ENCODE measurements around the gene ADPRH.
A peak's percentile ranks its signal among the peaks of the same experiment; 100 is the strongest.

ADPRH gene

DNA sequence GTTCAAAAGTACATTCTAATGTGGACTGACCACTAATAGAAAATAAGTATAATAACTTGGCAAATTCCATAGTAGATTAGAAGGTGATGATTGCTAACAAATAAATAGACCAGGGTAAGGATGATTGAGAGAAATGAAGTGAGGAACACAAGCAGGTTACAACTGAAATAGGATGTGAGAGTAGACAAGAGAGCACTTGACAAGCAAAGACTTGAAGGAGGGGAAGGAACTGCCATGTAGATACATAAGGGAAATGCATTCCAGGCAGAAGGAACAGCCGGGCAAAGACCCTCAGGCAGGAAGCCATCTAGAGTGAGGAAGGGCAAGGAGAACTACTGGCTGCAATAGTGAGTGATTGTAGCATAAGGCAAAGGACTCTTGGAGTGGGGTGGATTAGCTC, 23.4 kb downstream of the ADPRH start:
- H3K4me2 ChIP-seq (ENCODE audit: low read length): peak overlapping the region; percentile 43
- H2AFZ ChIP-seq (ENCODE audit: low read depth, low read length): no peak overlapping the region
- no peaks in the 10 kb centered on the region for H4K20me1 ChIP-seq (ENCODE audit: insufficient read depth, low read length)
- H3K9ac ChIP-seq (ENCODE audit: low read length): peak overlapping the region; percentile 3; the same call in 1 of the 2 replicates
- H3K4me3 ChIP-seq (ENCODE audit: low read length): no peak overlapping the region
- no peaks in the 10 kb centered on the region for H3K9me3 ChIP-seq (ENCODE audit: insufficient read depth, low read length)
- no peaks in the 10 kb centered on the region for H3K27me3 ChIP-seq (ENCODE audit: low read depth, low read length)
- H3K4me1 ChIP-seq (ENCODE audit: low read length): peaks cover 60% of the 10 kb centered on the region
- no peaks in the 10 kb centered on the region for H3K36me3 ChIP-seq (replicated peaks; ENCODE audit: low read depth, low read length)
- H3K79me2 ChIP-seq (ENCODE audit: low read length): peaks cover 15% of the 10 kb centered on the region
- TF ChIP-seq CTCF (IDR thresholded peaks at IDR 0.05; ENCODE audit: low read depth, low read length): no peak
- no peak for TF ChIP-seq EZH2phosphoT487 (IDR thresholded peaks at IDR 0.05; ENCODE audit: low read depth)
- peak overlapping the region; percentile 33 for H3K27ac ChIP-seq (ENCODE audit: low read length)

- peaks cover 38% of the 10 kb centered on the region for H3K4me1 ChIP-seq (ENCODE audit: low read length)
- peaks cover 8% of the 10 kb centered on the region for H3K79me2 ChIP-seq (ENCODE audit: low read length)
- H3K27ac ChIP-seq (ENCODE audit: low read length): no peak overlapping the region
- no peak overlapping the region for H3K9ac ChIP-seq (ENCODE audit: low read length)
- H3K4me3 ChIP-seq (ENCODE audit: low read length): no peak overlapping the region
- H3K4me2 ChIP-seq (ENCODE audit: low read length): no peak overlapping the region
- H4K20me1 ChIP-seq (ENCODE audit: insufficient read depth, low read length): no peaks in the 10 kb centered on the region
- no peaks in the 10 kb centered on the region for H3K36me3 ChIP-seq (replicated peaks; ENCODE audit: low read depth, low read length)
- TF ChIP-seq CTCF (IDR thresholded peaks at IDR 0.05; ENCODE audit: low read depth, low read length) (no peak), EZH2phosphoT487 (IDR thresholded peaks at IDR 0.05; ENCODE audit: low read depth) (no peak)
- H3K9me3 ChIP-seq (ENCODE audit: insufficient read depth, low read length): no peaks in the 10 kb centered on the region
- H2AFZ ChIP-seq (ENCODE audit: low read depth, low read length): no peak overlapping the region
- H3K27me3 ChIP-seq (ENCODE audit: low read depth, low read length): no peaks in the 10 kb centered on the region
Measured at GRCh38 chr3:119604878-119605277, 25.6 kb downstream of the ADPRH start.

GRCh38 chr3:119608405-119609000, 29.2 kb downstream of the ADPRH start:
- Histone ChIP-seq H2AFZ (ENCODE audit: low read depth, low read length) (no peak overlapping the region), H3K4me1 (ENCODE audit: low read length) (peaks cover 10% of the 10 kb centered on the region), H4K20me1 (ENCODE audit: insufficient read depth, low read length) (no peaks in the 10 kb centered on the region), H3K9me3 (ENCODE audit: insufficient read depth, low read length) (no peaks in the 10 kb centered on the region), H3K4me3 (ENCODE audit: low read length) (no peak overlapping the region), H3K4me2 (ENCODE audit: low read length) (no peak overlapping the region), H3K27ac (ENCODE audit: low read length) (no peak overlapping the region), H3K27me3 (ENCODE audit: low read depth, low read length) (no peaks in the 10 kb centered on the region), H3K9ac (ENCODE audit: low read length) (no peak overlapping the region), H3K79me2 (ENCODE audit: low read length) (no peaks in the 10 kb centered on the region), H3K36me3 (replicated peaks; ENCODE audit: low read depth, low read length) (no peaks in the 10 kb centered on the region)
- no peak for TF ChIP-seq CTCF (IDR thresholded peaks at IDR 0.05; ENCODE audit: low read depth, low read length)
- no peak for TF ChIP-seq EZH2phosphoT487 (IDR thresholded peaks at IDR 0.05; ENCODE audit: low read depth)

GRCh38 chr3:119609301-119609700, 30.0 kb downstream of the ADPRH start:
- Histone ChIP-seq H3K4me1 (ENCODE audit: low read length) (peaks cover 8% of the 10 kb centered on the region), H2AFZ (ENCODE audit: low read depth, low read length) (no peak overlapping the region), H3K9me3 (ENCODE audit: insufficient read depth, low read length) (no peaks in the 10 kb centered on the region)

More at GRCh38 chr3:119609301-119609700, 30.0 kb downstream of the ADPRH start:
- Histone ChIP-seq H3K27me3 (ENCODE audit: low read depth, low read length) (no peaks in the 10 kb centered on the region), H4K20me1 (ENCODE audit: insufficient read depth, low read length) (no peaks in the 10 kb centered on the region), H3K4me3 (ENCODE audit: low read length) (no peak overlapping the region), H3K79me2 (ENCODE audit: low read length) (no peaks in the 10 kb centered on the region), H3K4me2 (ENCODE audit: low read length) (no peak overlapping the region), H3K27ac (ENCODE audit: low read length) (no peak overlapping the region), H3K36me3 (replicated peaks; ENCODE audit: low read depth, low read length) (no peaks in the 10 kb centered on the region), H3K9ac (ENCODE audit: low read length) (no peak overlapping the region)
- no peak for TF ChIP-seq EZH2phosphoT487 (IDR thresholded peaks at IDR 0.05; ENCODE audit: low read depth)
- TF ChIP-seq CTCF (IDR thresholded peaks at IDR 0.05; ENCODE audit: low read depth, low read length): no peak

Measured in OCI-LY3 (cell line).